ENCODE measurements around the gene STK16. TPM values are rescaled to one million over a fixed set of nuclear protein-coding genes. Genes with fewer than 3 reads are reported as not detected.

STK16 gene
- total RNA-seq, 4 donors from 2014 or later, result 13.7 to 22.2 (median 15.4) TPM

GRCh38 chr2:219279916-219280516 is 34.7 kb downstream of the STK16 start:
- TF ChIP-seq, protein P1, sequence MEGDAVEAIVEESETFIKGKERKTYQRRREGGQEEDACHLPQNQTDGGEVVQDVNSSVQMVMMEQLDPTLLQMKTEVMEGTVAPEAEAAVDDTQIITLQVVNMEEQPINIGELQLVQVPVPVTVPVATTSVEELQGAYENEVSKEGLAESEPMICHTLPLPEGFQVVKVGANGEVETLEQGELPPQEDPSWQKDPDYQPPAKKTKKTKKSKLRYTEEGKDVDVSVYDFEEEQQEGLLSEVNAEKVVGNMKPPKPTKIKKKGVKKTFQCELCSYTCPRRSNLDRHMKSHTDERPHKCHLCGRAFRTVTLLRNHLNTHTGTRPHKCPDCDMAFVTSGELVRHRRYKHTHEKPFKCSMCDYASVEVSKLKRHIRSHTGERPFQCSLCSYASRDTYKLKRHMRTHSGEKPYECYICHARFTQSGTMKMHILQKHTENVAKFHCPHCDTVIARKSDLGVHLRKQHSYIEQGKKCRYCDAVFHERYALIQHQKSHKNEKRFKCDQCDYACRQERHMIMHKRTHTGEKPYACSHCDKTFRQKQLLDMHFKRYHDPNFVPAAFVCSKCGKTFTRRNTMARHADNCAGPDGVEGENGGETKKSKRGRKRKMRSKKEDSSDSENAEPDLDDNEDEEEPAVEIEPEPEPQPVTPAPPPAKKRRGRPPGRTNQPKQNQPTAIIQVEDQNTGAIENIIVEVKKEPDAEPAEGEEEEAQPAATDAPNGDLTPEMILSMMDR (IDR thresholded peaks at IDR 0.05; ENCODE audit: low read depth), result no peak

DNA sequence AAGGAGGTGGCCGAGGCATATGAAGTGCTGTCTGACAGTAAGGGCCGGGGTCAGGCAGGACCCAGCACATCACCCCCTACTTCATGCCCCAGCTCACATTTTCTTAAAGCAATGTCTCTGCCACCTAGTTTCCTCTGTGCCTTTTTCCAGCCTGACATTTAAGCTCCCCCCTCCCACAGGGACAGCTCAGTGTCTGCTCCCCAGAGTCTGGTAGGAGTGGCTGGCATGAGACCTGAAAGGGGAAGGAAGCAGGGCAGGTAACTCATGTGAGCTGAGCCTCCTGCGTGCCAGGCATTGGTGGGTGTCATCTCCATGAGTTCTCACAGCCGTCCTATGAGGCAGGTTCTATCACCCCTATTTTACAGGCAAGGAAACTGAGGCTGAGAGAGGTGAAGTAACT is 35.4 kb downstream of the STK16 start:
- TF ChIP-seq, protein P1 (IDR thresholded peaks at IDR 0.05; ENCODE audit: low read depth), result no peak

DNA sequence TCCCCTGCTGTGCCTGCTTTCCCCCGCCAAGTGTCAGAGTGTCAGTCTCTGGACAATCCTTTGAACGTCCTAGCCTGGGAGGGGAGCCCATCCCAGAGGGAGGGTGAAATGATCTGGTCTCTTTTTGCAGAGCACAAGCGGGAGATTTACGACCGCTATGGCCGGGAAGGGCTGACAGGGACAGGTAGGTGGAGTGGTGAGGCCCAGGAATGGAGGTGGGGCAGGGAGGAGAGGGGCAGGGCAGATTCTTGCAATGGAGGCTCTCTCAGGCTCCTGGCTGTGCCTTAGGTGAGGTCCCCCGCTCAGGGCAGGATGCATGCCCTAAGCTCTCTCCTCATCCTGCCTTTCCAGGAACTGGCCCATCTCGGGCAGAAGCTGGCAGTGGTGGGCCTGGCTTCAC is 36.3 kb downstream of the STK16 start:
- TF ChIP-seq, protein P1 (IDR thresholded peaks at IDR 0.05; ENCODE audit: low read depth), result no peak

DNA sequence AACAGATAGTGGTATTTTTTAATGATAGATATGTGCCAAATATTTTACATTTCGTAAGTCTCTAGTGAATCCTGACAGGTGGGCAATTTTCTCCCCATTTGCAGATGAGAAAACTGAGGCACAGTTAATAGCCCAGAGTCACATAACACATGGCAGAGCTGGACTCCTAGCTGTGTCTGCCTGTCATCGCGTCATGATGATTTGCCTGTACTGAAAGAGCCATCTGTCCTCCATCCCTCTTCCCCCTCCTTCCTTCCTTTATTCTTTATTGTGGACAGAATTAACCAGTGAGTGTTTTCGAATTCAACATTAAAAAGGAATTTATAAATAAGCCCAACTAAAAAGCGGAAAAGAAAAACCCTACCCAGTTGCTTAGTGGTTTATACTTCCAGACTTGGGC is 37.1 kb downstream of the STK16 start:
- TF ChIP-seq, protein P1 (IDR thresholded peaks at IDR 0.05; ENCODE audit: low read depth), result no peak

- TF ChIP-seq, protein P1 (IDR thresholded peaks at IDR 0.05; ENCODE audit: low read depth), result no peak
Observed at GRCh38 chr2:219282943-219283581, 37.8 kb downstream of the STK16 start.

DNA sequence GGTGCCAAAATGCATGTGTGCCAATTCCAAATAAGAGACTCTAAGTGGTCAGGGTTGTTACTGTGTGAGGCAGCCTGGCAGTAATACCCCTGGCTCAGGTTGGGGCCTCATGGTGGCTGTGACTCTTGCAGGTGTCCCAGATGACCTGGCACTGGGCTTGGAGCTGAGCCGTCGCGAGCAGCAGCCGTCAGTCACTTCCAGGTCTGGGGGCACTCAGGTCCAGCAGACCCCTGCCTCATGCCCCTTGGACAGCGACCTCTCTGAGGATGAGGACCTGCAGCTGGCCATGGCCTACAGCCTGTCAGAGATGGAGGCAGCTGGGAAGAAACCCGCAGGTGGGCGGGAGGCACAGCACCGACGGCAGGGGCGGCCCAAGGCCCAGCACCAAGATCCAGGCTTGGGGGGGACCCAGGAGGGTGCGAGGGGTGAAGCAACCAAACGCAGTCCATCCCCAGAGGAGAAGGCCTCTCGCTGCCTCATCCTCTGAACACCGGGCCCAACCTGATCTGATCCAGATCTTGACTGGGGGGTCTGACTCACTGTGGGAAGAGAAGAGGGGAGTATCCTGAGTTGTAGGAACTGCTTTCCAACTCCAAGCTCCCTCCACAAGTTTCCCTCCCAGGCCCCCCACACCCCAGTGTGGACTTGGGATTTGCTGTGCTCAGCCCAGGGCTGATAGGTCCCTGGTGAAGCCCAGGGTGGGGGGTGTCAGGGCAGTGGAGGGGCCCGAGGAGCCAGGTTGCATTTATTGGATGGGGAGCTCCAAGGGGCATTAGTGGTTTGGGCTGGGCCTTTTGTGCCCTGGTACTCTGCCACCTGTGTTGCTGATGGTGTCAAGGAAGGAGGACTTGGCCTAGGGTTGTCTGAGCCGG is 39.5 kb downstream of the STK16 start:
- TF ChIP-seq, protein P1 (IDR thresholded peaks at IDR 0.05; ENCODE audit: low read depth), result no peak

DNA sequence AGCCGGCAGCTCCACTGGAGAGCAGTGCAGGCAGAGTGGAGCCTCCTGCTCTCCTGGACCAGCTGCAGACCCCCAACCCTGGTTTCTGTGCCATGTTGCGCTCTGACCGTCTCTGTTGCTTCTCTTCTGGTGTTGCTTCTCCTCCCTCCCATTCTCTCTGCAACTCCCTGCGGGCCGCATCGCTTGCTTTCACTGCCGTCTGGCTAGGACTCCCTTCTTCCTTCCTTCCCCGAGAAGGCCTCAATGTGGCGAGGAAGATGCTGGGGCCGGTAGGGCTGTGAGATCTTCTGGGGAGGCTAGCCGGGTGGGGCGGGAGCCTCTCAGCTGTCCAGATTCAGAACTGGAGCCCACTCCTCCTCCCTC is 40.1 kb downstream of the STK16 start:
- TF ChIP-seq, protein P1 (IDR thresholded peaks at IDR 0.05; ENCODE audit: low read depth), result no peak

Measured in subcutaneous adipose tissue (tissue), 4 donors.